Gastrocnemius medialis (tissue), 4 donors: ENCODE results near the gene SH3BP4.

ENCODE experiments used
- CTCF ChIP-seq, 5 experiments: fragments of 450-650 bp in 3 of 5; fragments of 200-600 bp in 2 of 5; sonication (generic) in 2 of 5; IDR thresholded peaks in 4 of 5; conservative IDR thresholded peaks in 1 of 5; 1 replicate in 4 of 5; 2 replicates in 1 of 5; pipeline ENCODE4 v1.5.1; 2016 to 2019; ENCODE audit warnings: antibody characterized with exemption in 5 of 5, mild to moderate bottlenecking in 3 of 5, moderate library complexity in 3 of 5
- POLR2A ChIP-seq, 2 donors: fragments of 450-650 bp; IDR thresholded peaks; one replicate each; pipeline ENCODE4 v1.6.1; 2017; ENCODE audit warnings: antibody characterized with exemption in 2 of 2, mild to moderate bottlenecking in 2 of 2, moderate library complexity in 2 of 2

- no peak for TF ChIP-seq POLR2A (IDR thresholded peaks at IDR 0.05)
- no peak for TF ChIP-seq CTCF (IDR thresholded peaks at IDR 0.05 in 4 of 5, conservative IDR thresholded peaks at IDR 0.05 in 1 of 5)
Observed at GRCh38 chr2:235032949-235033348, 81.1 kb downstream of the SH3BP4 start.
